Measurements from ENCODE around the gene ANXA4. TPM values are rescaled to one million over a fixed set of nuclear protein-coding genes. Genes with fewer than 3 reads are reported as not detected.
A peak's percentile ranks its signal among the peaks of the same experiment; 100 is the strongest.

ANXA4 gene
- total RNA-seq, 1 donor from 2014 or later = 29.1 TPM

- no peaks in the 10 kb centered on the region for H3K36me3 ChIP-seq
- H3K27ac ChIP-seq = no peak overlapping the region
- H3K9me3 ChIP-seq = no peaks in the 10 kb centered on the region
- no peaks in the 10 kb centered on the region for H3K4me1 ChIP-seq
- TF ChIP-seq CTCF (IDR thresholded peaks at IDR 0.05) = no peak
- DNase-seq (ENCODE audit: low spot score in 2 of 2) = no peak
- no peak overlapping the region for H3K4me3 ChIP-seq
- no peaks in the 10 kb centered on the region for H3K27me3 ChIP-seq
- intact Hi-C loops (cut with DNase I) = no loop called here
Observed at GRCh38 chr2:69721022-69721421, 20.9 kb upstream of the ANXA4 start.

GRCh38 chr2:69723791-69724190 lies 18.1 kb upstream of the ANXA4 start:
- no peak for TF ChIP-seq CTCF (IDR thresholded peaks at IDR 0.05)
- H3K9me3 ChIP-seq = no peaks in the 10 kb centered on the region
- no peaks in the 10 kb centered on the region for H3K36me3 ChIP-seq
- H3K4me1 ChIP-seq = no peaks in the 10 kb centered on the region
- no peaks in the 10 kb centered on the region for H3K27me3 ChIP-seq
- no peak overlapping the region for H3K27ac ChIP-seq
- intact Hi-C loops (cut with DNase I) = loop anchor here (1.0 kb wide), 1 partner anchor 94 kb away; no protein-coding TSS in a partner anchor
- no peak overlapping the region for H3K4me3 ChIP-seq
- no peak for DNase-seq (ENCODE audit: low spot score in 2 of 2)

GRCh38 chr2:69724540-69725159 lies 17.3 kb upstream of the ANXA4 start:
- Histone ChIP-seq H3K9me3 (no peaks in the 10 kb centered on the region), H3K36me3 (no peaks in the 10 kb centered on the region), H3K4me3 (peak overlapping the region; percentile 11 to 53), H3K4me1 (no peaks in the 10 kb centered on the region), H3K27me3 (no peaks in the 10 kb centered on the region), H3K27ac (no peak overlapping the region)
- peak; percentile 92 to 96 (median 93) for TF ChIP-seq CTCF (IDR thresholded peaks at IDR 0.05)
- DNase-seq (ENCODE audit: low spot score in 2 of 2) = peak; percentile 25 to 89
- intact Hi-C loops (cut with DNase I) = loop anchor here (1.0 kb wide), 1 partner anchor 93 kb away; no protein-coding TSS in a partner anchor

- Histone ChIP-seq H3K4me1 (no peaks in the 10 kb centered on the region), H3K27ac (no peak overlapping the region), H3K9me3 (no peaks in the 10 kb centered on the region), H3K4me3 (no peak overlapping the region), H3K27me3 (no peaks in the 10 kb centered on the region), H3K36me3 (no peaks in the 10 kb centered on the region)
- no peak for TF ChIP-seq CTCF (IDR thresholded peaks at IDR 0.05)
- no peak for DNase-seq (ENCODE audit: low spot score in 2 of 2)
- intact Hi-C loops (cut with DNase I) = no loop called here
Observed at GRCh38 chr2:69725706-69726360, 16.1 kb upstream of the ANXA4 start.

GRCh38 chr2:69729266-69729665 lies 12.7 kb upstream of the ANXA4 start:
- Histone ChIP-seq H3K27ac (no peak overlapping the region), H3K4me3 (no peak overlapping the region), H3K9me3 (no peaks in the 10 kb centered on the region), H3K27me3 (no peaks in the 10 kb centered on the region), H3K4me1 (no peaks in the 10 kb centered on the region), H3K36me3 (no peaks in the 10 kb centered on the region)
- DNase-seq (ENCODE audit: low spot score in 2 of 2) = no peak
- intact Hi-C loops (cut with DNase I) = no loop called here
- no peak for TF ChIP-seq CTCF (IDR thresholded peaks at IDR 0.05)
